Skeletal muscle satellite cell (primary cell): ENCODE results near the gene TEK.
"Not testable (repeated sequence)": the region's sequence is repeated elsewhere in the genome, so short reads cannot be mapped to it uniquely, and the experiment has no call there.

Experiments used
- H3K27me3 ChIP-seq: 2 replicates; pipeline ENCODE4 v1.7.0; 2013; ENCODE audit warnings: low read length; ENCODE audit not compliant: control insufficient read depth, insufficient read depth
- H3K36me3 ChIP-seq: 2 replicates; pipeline ENCODE4 v1.7.0; 2013; ENCODE audit warnings: mild to moderate bottlenecking, control low read depth, low read length; ENCODE audit not compliant: insufficient read depth
- H3K4me1 ChIP-seq: 2 replicates; pipeline ENCODE4 v1.7.0; 2013; ENCODE audit warnings: low read length; ENCODE audit not compliant: control insufficient read depth, insufficient read depth
- H3K4me2 ChIP-seq: 2 replicates; pipeline ENCODE4 v1.7.0; 2013; ENCODE audit warnings: mild to moderate bottlenecking, low read length
- H3K4me3 ChIP-seq: 2 replicates; pipeline ENCODE4 v1.7.0; 2013; ENCODE audit warnings: low read length
- H3K9ac ChIP-seq: 2 replicates; pipeline ENCODE4 v1.7.0; 2013; ENCODE audit warnings: mild to moderate bottlenecking, low read depth, low read length, moderate library complexity
- H3K9me3 ChIP-seq: replicated peaks from 2 replicates; pipeline ENCODE4 v1.7.0; 2013; ENCODE audit warnings: mild to moderate bottlenecking, control low read depth, low read length

The TEK gene

GRCh38 chr9:27202056-27202455, 93.0 kb downstream of the TEK start:
- Histone ChIP-seq H3K9me3 (no peaks in the 10 kb centered on the region), H3K4me2 (no peak overlapping the region), H3K27me3 (no peaks in the 10 kb centered on the region), H3K4me3 (no peak overlapping the region), H3K36me3 (no peaks in the 10 kb centered on the region), H3K4me1 (no peaks in the 10 kb centered on the region), H3K9ac (no peak overlapping the region)

GRCh38 chr9:27203783-27204182, 94.8 kb downstream of the TEK start:
- Histone ChIP-seq H3K27me3 (no peaks in the 10 kb centered on the region), H3K9ac (no peak overlapping the region), H3K9me3 (no peaks in the 10 kb centered on the region), H3K4me3 (no peak overlapping the region), H3K4me1 (no peaks in the 10 kb centered on the region), H3K36me3 (no peaks in the 10 kb centered on the region), H3K4me2 (no peak overlapping the region)

- Histone ChIP-seq H3K9me3 (no peaks in the 10 kb centered on the region), H3K9ac (no peak overlapping the region), H3K4me3 (no peak overlapping the region)
These were observed 95.6 kb downstream of the TEK start for GRCh38 chr9:27204578-27204977.

GRCh38 chr9:27205198-27205597, 96.2 kb downstream of the TEK start:
- Histone ChIP-seq H3K4me3 (no peak overlapping the region), H3K9ac (no peak overlapping the region), H3K27me3 (no peaks in the 10 kb centered on the region), H3K4me2 (no peak overlapping the region), H3K36me3 (no peaks in the 10 kb centered on the region), H3K4me1 (no peaks in the 10 kb centered on the region), H3K9me3 (no peaks in the 10 kb centered on the region)

More at GRCh38 chr9:27204578-27204977, 95.6 kb downstream of the TEK start:
- H3K4me1 ChIP-seq: no peaks in the 10 kb centered on the region
- H3K4me2 ChIP-seq: no peak overlapping the region
- H3K27me3 ChIP-seq: no peaks in the 10 kb centered on the region
- H3K36me3 ChIP-seq: no peaks in the 10 kb centered on the region

- H3K9ac ChIP-seq: no peak overlapping the region
- no peak overlapping the region for H3K4me2 ChIP-seq
- no peaks in the 10 kb centered on the region for H3K4me1 ChIP-seq
- H3K4me3 ChIP-seq: no peak overlapping the region
- H3K9me3 ChIP-seq: no peaks in the 10 kb centered on the region
- no peaks in the 10 kb centered on the region for H3K36me3 ChIP-seq
- H3K27me3 ChIP-seq: no peaks in the 10 kb centered on the region
These were observed 97.0 kb downstream of the TEK start for GRCh38 chr9:27206041-27206440.

- peaks cover 5% of the 10 kb centered on the region for H3K27me3 ChIP-seq
- no peaks in the 10 kb centered on the region for H3K36me3 ChIP-seq
- no peak overlapping the region for H3K9ac ChIP-seq
- no peaks in the 10 kb centered on the region for H3K4me1 ChIP-seq
- H3K4me3 ChIP-seq: no peak overlapping the region
- no peak overlapping the region for H3K4me2 ChIP-seq
- no peaks in the 10 kb centered on the region for H3K9me3 ChIP-seq
These were observed 100.0 kb downstream of the TEK start for GRCh38 chr9:27209034-27209433.

- Histone ChIP-seq H3K27me3 (peaks cover 6% of the 10 kb centered on the region), H3K4me1 (no peaks in the 10 kb centered on the region), H3K9ac (no peak overlapping the region), H3K4me2 (no peak overlapping the region), H3K9me3 (no peaks in the 10 kb centered on the region), H3K36me3 (no peaks in the 10 kb centered on the region), H3K4me3 (no peak overlapping the region)
These were observed 101.6 kb downstream of the TEK start for GRCh38 chr9:27210588-27210987.

GRCh38 chr9:27212191-27212590, 103.2 kb downstream of the TEK start:
- Histone ChIP-seq H3K4me1 (no peaks in the 10 kb centered on the region), H3K9ac (no peak overlapping the region), H3K4me2 (no peak overlapping the region), H3K36me3 (no peaks in the 10 kb centered on the region), H3K9me3 (no peaks in the 10 kb centered on the region), H3K4me3 (no peak overlapping the region), H3K27me3 (peaks cover 6% of the 10 kb centered on the region)

- H3K9me3 ChIP-seq: no peaks in the 10 kb centered on the region
- no peak overlapping the region for H3K4me3 ChIP-seq
- H3K36me3 ChIP-seq: no peaks in the 10 kb centered on the region
- peaks cover 6% of the 10 kb centered on the region for H3K27me3 ChIP-seq
- no peak overlapping the region for H3K9ac ChIP-seq
- no peaks in the 10 kb centered on the region for H3K4me1 ChIP-seq
- H3K4me2 ChIP-seq: no peak overlapping the region
These were observed 103.6 kb downstream of the TEK start for GRCh38 chr9:27212621-27213020.

- Histone ChIP-seq H3K27me3 (peaks cover 4% of the 10 kb centered on the region), H3K4me2 (no peak overlapping the region), H3K36me3 (no peaks in the 10 kb centered on the region), H3K9ac (no peak overlapping the region), H3K9me3 (no peaks in the 10 kb centered on the region), H3K4me3 (no peak overlapping the region), H3K4me1 (no peaks in the 10 kb centered on the region)
These were observed 118.2 kb downstream of the TEK start for GRCh38 chr9:27227192-27227591.

- not testable (repeated sequence) for H3K27me3 ChIP-seq, H3K9me3 ChIP-seq, H3K4me3 ChIP-seq, H3K36me3 ChIP-seq, H3K4me1 ChIP-seq, H3K9ac ChIP-seq, H3K4me2 ChIP-seq
These were observed 130.6 kb downstream of the TEK start for GRCh38 chr9:27239648-27240047.

GRCh38 chr9:27247756-27248155, 138.7 kb downstream of the TEK start:
- no peak overlapping the region for H3K9ac ChIP-seq

More at GRCh38 chr9:27247756-27248155, 138.7 kb downstream of the TEK start:
- Histone ChIP-seq H3K4me1 (peaks cover 8% of the 10 kb centered on the region), H3K27me3 (no peaks in the 10 kb centered on the region), H3K9me3 (no peaks in the 10 kb centered on the region), H3K36me3 (no peaks in the 10 kb centered on the region), H3K4me3 (no peak overlapping the region), H3K4me2 (no peak overlapping the region)
